Mammary epithelial cell (primary cell): Measurements from ENCODE around the gene CCDC78.

ENCODE experiments used
- EZH2 ChIP-seq: IDR thresholded peaks from 2 replicates; pipeline ENCODE4 v1.6.1; 2012; ENCODE audit warnings: low read length, inconsistent platforms, borderline replicate concordance
- TF ChIP-seq, protein P1 (sequence below), 2 donors: IDR thresholded peaks in 1 of 2; conservative IDR thresholded peaks in 1 of 2; 2 replicates each; pipeline ENCODE4 v1.5.1; 2011 to 2012; ENCODE audit warnings: inconsistent platforms in 2 of 2, low read length in 2 of 2, mild to moderate bottlenecking in 2 of 2, control low read depth in 1 of 2, low read depth in 1 of 2; ENCODE audit not compliant: insufficient read depth in 1 of 2; ENCODE audit errors: extremely low read depth in 1 of 2

DNA sequence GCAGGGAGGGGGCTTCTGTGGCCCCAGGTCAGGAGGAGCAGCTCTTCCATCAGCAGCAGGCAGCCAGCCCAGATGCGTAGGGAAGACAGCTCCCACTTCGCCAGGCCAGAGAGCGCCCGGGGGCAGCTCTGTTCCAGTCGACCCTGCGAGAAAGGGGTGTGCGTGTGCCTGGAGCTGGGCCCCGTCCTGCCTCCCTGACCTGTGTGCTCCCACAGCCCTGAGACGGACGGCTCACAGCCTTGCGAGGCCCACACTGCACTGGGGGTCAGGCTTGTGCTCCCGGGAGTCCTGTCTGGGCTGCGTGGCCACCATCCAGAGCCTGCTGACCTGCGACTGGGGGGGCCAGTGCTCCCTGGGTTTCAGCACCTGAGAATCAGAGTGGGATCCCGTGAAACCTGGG lies 33.8 kb upstream of the CCDC78 start:
- TF ChIP-seq, protein P1, sequence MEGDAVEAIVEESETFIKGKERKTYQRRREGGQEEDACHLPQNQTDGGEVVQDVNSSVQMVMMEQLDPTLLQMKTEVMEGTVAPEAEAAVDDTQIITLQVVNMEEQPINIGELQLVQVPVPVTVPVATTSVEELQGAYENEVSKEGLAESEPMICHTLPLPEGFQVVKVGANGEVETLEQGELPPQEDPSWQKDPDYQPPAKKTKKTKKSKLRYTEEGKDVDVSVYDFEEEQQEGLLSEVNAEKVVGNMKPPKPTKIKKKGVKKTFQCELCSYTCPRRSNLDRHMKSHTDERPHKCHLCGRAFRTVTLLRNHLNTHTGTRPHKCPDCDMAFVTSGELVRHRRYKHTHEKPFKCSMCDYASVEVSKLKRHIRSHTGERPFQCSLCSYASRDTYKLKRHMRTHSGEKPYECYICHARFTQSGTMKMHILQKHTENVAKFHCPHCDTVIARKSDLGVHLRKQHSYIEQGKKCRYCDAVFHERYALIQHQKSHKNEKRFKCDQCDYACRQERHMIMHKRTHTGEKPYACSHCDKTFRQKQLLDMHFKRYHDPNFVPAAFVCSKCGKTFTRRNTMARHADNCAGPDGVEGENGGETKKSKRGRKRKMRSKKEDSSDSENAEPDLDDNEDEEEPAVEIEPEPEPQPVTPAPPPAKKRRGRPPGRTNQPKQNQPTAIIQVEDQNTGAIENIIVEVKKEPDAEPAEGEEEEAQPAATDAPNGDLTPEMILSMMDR (conservative IDR thresholded peaks at IDR 0.05 in 1 of 2, IDR thresholded peaks at IDR 0.05 in 1 of 2; ENCODE audit: extremely low read depth in 1 of 2, insufficient read depth in 1 of 2, low read depth in 1 of 2, low read length in 2 of 2): no peak
- TF ChIP-seq EZH2: no peak
